HT-29 (cell line): Measurements from ENCODE around the gene EML5. TPM values are rescaled to one million over a fixed set of nuclear protein-coding genes. Genes with fewer than 3 reads are reported as not detected.
"Not testable (repeated sequence)": the region's sequence is repeated elsewhere in the genome, so short reads cannot be mapped to it uniquely, and the experiment has no call there.

Source experiments
- DNase-seq: peaks from one replicate; pipeline ENCODE4 v3.0.0-alpha.2; 2015; ENCODE audit warnings: low spot score
- total RNA-seq: library from RNA; depleted of rRNA; stranded (reverse); fragments of >200 nt; shearing (Covaris generic); gene quantifications from 2 replicates; pipeline ENCODE4 v1.2.3, GENCODE V29; 2014

EML5 gene
- total RNA-seq, 1 experiment from 2014 or later = under 0.01 TPM

DNA sequence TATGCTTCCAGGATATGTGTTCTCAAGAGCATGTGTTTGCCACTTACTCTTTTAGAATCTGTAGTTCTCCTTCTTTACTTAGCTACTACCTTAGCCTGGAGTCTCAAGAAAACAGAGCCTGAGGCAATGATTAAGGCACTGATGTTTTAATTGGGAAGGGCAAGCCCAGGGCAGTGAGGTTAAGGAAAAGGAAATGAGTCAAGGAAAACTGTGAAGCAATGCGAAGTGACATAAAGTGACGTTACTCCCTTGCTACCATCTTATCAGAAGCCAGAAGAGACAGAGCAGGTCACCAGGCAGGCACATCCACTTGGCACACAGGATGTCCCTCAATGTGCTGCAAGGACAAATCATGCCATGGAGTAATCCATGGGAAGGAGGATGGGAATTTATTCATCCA, 11.3 kb upstream of the EML5 start:
- DNase-seq = no peak

DNA sequence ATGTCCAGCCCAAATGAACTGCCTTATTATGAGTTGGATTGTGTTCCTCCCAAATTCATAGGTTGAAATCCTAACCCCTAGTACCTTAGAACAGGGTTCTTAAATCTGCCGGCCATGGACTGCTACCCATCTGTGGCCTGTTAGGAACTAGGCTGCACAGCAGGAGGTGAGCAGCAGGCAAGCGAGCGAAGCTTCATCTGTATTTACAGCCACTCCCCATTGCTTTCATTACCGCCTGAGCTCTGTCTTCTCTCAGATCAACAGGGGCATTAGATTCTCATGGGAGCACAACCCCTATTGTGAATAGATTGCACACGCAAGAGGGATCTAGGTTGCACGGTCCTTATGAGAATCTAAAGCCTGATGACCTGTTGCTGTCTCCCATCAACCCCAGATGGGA, 9.8 kb upstream of the EML5 start:
- no peak for DNase-seq

DNA sequence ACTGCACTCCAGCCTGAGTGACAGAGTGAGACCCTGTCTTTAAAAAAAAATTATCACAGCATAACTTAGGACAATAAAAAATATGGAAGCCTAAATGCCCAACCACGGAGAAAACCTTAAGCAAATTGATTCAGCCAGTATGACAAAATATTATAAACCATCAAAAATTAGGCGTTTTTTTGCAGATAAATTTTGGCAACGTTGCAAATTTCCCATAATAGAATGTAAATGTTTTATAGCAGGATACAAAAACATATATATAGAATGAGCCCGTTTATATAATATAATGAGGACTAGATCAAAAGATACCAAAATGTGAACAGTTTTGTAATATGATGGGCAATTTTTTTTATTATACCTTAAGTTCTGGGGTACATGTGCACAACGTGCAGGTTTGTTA, 6.8 kb upstream of the EML5 start:
- DNase-seq = no peak

DNA sequence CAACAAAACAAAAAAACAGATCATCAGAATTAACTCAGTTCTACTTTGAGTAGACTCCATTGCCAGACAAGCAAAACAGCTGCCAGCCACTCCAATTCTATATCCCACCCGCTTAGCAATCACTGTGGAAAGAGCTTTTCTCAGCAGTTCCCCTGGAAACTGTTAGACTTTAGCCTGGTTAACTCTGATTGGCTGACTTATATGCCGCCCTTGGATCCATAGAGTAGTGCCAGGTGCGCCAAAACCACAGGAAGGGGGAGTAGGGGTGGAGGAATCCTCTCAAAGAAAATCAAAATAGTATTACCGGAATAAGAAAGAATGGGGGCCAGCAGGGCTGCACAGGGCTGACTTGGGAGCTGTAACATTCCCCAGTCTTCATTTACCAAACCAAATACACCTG, 5.4 kb upstream of the EML5 start:
- no peak for DNase-seq

DNA sequence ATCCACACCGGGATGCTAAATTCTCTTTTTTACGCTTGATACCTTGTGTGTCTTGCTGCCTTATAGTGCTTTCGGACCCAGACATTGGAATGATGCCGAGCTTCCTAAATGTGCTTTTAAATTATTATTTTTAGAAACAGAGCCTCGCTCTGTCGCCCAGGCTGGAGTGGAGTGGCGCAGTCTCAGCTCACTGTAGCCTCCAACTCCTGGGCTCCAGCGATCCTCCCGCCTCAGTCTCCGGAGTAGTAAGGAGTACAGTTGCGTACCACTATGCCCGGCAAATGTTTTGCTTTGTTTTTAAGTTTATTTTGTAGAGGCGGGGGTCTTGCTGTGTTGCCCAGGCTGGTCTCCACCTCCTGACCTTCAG, 489 bp upstream of the EML5 start:
- no peak for DNase-seq

DNA sequence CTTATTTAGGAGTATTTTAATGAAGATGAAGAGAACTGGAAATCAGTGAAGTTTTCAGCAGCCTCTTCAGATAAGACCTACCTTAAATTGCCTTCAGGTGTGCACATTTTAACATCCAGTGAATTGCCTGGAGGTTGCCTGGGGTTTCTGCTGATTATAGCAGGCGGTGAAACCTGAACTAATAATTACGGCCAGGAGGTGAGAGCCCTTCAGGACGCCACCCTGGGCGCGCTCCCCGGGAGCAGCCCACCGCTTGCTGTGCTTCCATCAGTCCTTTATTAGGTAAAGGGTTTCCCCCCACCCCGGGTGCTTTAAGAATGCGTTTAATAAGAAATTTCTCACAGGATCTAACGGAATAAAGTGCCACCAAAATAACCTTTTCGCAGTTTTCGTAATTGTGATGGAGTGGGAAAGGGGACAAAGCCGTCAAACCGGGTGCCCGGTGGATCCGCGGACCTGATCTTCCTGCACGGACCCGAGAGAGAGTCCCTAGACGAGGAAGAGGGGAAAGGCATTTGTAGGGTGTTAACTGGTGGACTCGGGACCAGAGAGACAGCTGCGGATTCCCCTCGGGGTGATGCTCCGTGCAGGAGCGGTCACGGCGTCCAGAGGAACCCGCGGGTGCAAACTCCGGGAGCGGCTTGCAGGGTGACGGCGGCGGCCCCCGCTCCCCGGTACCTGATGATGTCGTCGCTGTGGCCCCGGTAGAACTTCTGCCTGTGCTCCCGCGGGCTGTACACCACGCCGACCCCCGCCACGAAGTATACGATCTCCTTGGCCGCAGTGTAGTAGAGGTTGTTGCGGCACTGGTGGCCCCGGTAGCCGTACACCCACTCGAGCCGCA, 902 bp downstream of the EML5 start:
- no peak for DNase-seq

DNA sequence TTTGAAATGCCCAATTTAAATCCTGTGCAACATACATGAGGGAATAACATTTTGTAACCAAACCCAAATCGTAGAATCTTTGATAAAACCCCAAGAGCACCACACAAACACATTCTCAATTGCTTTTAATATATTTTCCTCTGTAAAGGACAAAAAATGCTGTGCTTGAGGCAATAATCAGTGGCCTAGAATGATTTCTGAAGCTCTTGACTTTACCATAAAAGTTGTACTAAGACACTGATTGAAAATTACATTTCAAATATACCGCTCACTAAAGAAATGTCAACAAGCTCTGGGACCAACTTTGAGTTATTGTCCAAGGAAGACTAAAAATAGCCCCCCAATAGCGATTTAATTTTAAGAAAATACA, 1.5 kb downstream of the EML5 start:
- DNase-seq = no peak

DNA sequence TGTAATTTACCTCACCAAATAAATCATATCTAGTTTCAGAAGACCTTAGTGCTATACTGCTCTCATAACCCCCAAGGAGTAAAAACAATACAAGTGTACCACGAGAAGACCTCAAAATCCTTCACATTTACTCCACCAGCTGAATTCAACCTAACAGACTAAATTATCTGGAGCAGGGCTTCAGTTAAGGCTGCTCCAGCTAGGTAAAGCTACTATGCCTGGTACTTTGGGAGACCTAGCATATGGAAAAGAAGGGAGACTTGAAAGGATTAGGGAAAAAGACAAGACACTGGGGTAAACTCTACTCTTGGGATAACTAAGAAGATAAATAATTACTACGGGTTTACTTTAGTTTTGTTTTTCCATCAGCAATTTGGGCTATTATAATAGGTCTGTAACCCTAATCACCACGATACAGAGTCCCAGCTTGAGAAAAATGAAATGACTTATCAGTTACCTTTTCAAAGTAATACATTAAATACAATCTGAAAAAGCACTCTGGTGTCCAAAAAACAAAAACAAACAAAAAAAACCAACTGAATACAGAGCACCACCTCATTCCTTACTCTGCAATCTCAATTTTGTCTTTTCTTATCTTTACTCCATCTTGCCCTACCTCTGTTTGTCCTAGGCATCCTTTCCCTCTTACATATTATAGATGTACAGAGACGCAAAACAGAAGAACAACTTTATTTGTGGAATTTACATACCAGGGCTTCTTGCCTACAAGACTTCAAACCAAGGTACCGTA, 2.1 kb downstream of the EML5 start:
- no peak for DNase-seq

DNA sequence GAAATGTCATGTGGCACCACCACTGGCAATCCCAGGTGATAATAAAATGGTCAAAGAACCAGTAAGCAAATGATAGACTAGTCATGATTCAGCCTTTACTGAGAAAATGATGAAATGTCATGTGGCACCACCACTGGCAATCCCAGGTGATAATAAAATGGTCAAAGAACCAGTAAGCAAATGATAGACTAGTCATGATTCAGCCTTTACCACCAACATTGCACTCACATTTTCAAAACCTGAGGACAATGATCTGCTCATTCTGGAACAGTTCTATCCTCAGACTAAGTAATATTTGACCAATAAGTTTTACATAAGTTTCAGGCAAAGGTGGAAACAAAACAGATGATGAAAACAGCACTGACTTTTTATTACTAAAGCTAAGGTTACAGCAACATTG, 3.2 kb downstream of the EML5 start:
- not testable (repeated sequence) for DNase-seq

DNA sequence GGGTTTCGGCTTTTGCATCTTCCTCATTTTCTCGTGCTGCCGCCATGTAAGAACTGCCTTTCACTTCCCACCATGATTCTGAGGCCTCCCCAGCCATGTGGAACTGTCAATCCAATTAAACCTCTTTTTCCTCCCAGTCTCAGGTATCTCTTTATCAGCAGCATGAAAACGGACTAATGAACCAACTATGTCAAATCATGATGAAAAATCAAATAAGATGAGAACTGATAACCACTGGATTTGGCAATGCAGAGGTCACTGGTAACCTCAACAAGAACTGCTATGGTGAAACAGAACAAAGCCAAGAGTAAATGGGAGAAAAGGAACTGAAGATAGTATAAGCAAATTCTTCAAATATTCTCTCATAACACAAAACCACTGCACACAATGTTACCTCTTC, 6.0 kb downstream of the EML5 start:
- DNase-seq = no peak

DNA sequence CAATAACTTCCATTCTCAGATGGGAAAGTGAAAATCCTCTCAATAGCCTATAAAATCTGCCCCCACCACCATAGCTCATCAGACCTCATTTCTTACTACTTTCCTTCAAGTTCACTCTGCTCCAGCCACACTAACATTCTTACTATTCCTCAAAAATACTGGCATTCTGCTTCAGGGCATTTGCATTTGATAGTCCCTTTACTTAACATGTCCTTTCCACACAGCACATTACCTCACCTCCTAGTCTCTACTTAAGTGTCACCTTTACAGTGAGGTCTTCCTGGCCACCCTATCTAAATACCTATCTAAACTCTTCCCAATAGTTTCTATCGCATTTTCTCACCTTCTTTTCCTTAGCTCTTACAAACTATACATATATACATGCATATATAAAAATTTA, 6.8 kb downstream of the EML5 start:
- DNase-seq = no peak

DNA sequence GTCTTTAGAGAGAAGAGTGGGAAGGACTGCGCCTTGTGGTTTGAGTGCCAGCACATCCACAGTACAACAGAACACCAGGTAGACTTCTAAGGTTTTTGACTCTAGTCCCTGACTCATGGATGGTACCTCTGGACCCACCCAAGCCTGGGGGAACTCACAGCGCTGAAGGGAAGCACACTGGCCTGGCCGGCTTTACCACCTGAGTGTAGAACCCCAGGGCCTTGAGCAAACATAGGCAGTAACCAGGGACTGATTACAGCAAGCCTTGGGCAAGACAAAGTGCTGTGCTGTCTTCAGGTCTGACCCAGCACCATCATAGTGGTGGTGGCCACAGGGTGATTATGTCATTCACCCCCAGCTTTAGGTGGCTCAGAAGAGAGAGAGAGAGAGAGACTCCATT, 17.2 kb downstream of the EML5 start:
- DNase-seq = no peak

DNA sequence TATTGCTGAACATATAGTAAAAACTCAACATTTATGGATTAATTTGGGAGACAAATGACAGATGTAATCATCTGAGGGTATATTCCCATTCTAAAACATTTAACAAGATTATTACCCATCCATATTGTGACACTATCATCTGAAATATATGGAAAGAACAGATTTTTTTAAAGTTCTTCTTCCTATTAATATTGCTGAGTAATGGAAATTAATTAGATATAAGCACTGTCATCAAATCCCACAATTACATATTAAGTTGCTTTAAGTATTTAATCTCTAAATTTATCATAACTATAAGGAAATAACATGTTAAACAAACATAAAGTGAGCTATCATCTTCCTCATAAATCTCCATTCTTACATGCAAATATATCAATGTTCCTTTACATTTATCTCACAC, 22.0 kb downstream of the EML5 start:
- DNase-seq = no peak

DNA sequence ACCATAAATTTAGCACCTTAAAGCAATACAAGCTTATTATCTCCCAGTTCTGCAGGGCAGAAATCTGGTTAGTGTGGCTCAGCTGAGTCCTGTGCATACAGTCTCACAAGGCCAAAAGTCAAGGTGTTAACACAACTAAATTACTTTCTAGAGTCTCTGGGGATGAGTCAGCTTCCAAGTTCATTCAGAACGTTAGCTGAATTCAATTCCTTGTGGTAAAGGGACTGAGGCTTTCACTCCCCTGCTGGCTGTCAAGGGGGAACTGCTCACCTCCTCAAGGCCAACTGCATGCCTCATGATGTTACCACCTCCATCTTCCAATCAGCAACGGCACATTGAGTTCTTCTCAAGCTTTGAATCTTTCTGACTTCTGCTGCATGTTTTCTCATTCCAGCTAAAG, 27.6 kb downstream of the EML5 start:
- DNase-seq = no peak

DNA sequence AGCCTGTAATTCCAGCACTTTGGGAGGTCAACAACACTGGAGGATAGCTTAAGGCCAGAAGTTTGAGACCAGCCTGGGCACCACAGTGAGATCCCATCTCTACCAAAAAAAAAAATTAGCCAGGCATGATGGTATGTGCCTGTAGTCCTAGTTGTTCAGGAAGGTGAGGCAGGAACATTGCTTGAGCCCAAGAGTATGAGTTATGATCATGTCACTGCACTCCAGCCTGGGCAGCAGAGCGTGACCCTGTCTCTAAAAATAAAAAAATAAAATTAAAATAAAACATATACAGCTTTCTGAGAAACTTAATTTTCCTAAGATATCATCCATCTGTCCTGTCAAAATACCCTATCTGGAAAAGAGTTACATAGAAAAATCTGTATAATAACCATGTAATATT, 38.9 kb downstream of the EML5 start:
- no peak for DNase-seq

DNA sequence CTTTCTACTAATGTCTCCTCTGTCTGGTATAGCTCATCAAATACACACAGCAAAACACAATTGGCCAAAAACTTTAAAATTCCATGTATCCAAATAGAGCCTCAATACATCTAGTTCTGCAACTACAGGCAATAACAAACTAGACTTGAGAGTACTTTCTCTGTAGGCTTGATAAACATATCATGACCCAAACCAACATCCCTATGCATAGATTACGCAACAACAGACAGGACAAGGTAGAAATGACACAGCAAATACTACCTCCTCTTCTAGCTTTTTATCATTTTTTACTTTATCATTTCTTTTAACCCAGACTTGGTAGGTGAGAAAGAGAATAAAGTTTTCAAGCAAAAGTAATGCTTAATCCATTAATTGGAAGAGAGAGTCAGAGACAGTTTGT, 41.8 kb downstream of the EML5 start:
- DNase-seq = no peak

DNA sequence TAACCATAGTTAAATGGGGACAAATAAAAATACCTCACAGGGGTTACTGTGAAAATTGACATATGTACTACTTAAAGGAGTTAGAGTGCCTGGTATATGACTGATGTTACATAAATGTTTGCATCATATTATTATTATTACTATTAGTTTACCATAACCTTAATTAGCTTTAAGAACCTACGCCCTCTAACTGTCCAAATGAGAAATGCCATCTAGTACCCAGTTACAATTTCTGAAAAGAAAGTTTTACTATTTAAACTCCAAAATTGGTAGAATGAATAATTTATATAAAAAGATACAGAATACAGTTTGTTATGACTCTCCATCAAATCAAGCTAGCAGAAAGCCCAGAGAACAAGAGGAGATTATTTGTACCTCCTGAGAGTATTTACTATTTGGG, 42.3 kb downstream of the EML5 start:
- no peak for DNase-seq

DNA sequence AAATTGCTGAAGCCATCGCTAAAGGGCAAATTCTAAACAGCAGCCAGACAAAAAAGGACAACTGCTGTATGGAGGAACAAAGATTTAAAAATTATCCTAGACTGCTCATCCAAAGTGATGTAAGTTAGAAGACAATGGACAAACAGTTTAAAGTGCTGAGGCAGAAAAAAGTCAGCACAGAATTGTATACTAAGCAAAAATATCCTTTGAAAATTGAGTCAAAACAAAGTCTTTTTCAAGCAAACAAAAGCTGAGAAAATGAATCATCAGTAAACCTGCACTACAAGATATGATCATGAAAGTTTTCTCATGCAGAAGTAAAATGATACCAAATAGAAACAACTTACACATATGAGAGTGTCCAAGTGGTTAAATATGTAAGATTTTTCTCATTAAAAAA, 43.6 kb downstream of the EML5 start:
- no peak for DNase-seq

DNA sequence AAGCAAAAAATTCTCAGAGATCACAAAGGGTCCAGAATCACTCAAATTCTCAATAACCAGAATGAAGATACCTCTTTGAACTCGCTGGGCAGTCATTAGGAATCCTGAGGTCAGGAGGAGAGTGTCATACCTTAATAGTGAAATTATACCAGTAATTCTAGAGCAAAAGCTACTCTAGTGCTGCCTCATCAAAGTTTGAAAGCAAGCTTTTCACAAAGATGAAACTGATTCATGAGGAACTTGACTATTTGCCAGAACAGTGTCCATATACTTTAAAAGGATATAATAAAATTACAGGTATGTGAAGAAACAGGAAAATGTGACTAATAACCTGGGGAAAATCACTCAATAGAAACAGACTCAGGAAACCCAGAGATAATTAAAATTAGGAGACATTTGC, 44.5 kb downstream of the EML5 start:
- no peak for DNase-seq

DNA sequence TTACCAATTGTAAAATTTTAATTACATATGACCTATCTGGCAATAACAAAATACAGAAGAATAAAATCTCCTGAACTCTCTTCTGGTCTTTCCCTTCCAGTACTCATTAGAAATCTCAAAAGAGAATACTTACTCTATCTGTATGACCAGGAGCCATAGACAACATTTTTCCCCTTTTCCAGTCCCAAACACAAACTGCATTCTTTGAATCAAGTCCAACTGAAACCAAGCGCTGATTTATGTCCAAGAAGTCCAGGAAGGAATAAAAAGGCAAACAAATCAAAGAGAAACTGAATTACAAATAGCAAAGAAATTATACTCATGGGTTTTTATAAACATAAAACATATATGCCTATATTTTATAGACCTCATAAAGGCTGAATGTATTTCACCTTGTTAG, 46.7 kb downstream of the EML5 start:
- no peak for DNase-seq

DNA sequence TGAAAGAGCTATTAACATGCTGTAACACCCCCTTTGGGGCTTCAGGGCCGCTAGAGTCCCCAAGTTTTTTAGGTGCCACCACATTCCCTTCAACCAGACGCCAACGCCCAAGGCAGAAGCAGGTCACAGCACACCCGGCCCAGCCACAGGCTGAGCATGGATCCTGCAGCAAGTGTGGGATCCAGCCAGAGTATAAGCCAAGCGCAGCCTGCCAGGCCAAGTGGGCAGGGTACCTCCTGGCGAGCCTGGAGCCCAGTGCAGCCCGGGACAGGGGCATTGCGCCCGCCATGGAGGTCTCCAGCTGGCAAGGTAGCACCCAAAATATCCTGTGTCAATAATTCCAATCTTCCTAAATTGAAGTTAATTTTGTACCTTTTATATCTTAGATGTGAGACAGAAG, 55.5 kb downstream of the EML5 start:
- DNase-seq = no peak

DNA sequence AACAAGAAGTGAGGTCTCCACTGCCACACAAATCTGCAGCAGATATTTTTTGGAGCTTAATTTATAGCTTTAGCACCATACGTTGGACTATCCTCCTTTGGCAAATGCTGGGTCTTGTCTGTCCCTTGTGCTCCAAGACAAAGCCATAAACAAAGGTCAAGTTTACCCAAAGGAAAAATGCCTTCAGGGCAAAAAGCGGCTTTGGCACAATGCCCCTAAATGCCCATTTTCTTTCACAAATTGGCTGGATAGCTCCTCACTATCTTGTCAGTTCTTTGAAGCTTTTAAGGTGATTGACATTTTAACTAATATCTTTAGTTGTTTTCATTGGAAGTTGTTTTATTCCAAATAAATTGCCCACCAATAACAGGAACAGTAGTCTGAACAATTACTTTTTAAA, 59.6 kb downstream of the EML5 start:
- DNase-seq = no peak

DNA sequence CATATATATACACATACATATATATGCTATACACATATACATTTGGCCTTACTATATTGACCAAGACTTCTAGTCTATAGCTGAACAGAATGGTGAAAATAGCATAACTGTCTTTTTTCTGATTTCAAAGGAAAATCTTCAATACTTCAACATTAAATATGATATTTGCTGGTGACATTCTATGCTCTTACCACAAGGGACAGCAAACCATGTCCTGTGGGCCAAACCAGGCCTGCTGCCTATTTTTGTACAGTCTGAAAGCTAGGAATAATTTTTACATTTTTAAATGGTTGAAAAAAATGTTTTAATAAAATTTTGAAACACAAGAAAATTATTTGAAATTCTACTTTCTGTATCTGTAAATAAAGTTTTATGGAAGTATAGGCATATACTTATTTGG, 63.6 kb downstream of the EML5 start:
- peak; percentile 1 for DNase-seq

DNA sequence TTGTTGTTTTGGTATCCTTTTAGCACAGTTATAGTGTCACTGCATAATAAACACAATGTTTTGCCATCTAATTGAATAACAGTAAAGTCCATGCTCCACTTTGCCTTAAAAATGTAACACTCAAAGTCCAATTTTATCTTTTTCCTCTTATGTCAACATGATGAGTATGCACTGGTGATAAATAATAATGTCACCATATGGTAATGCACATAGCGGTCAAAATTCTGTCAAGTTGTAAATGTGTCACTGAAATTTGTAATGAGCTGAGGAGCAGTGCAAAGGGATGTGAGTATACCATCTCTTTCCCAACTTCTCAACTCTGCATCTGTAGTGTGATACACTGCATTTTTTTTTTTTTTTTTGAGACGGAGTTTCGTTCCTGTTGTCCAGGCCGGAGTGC, 65.7 kb downstream of the EML5 start:
- no peak for DNase-seq
